ENCODE measurements around the gene EIF5A. TPM values are rescaled to one million over a fixed set of nuclear protein-coding genes. Genes with fewer than 3 reads are reported as not detected.

The EIF5A gene
- total RNA-seq, 3 donors from 2014 or later (not counting 1 experiment from before 2014, with no cell fraction given), result 483 to 608 (median 492) TPM

GRCh38 chr17:7355573-7355972, 48.1 kb downstream of the EIF5A start:
- Histone ChIP-seq H3K4me1 (ENCODE audit: control insufficient read depth, insufficient read depth, low read length) (peaks cover 45% of the 10 kb centered on the region), H3K27me3 (ENCODE audit: control insufficient read depth, insufficient read depth, low read length) (no peaks in the 10 kb centered on the region), H3K36me3 (ENCODE audit: control insufficient read depth, insufficient read depth, low read length) (no peaks in the 10 kb centered on the region), H3K4me3 (ENCODE audit: low read length) (no peak overlapping the region), H3K27ac (ENCODE audit: low read length) (no peak overlapping the region), H3K9me3 (ENCODE audit: control insufficient read depth, insufficient read depth, low read length) (no peaks in the 10 kb centered on the region)
- Mint-ChIP-seq H3K27me3 (ENCODE audit: low read depth in 2 of 2) (no peaks in the 10 kb centered on the region), H3K4me1 (peaks cover 9 to 33% of the 10 kb centered on the region in 2 donors), H3K27ac (peak overlapping the region in 1 of 2 donors; percentile 52), H3K36me3 (no peaks in the 10 kb centered on the region), H3K4me3 (no peak overlapping the region), H3K9me3 (no peaks in the 10 kb centered on the region)
- 89% methylated on average over 8 of the region's 8 CpGs for WGBS (ENCODE audit: insufficient coverage)
- DNase-seq (no peak), ATAC-seq (no peak)
- intact Hi-C loops (cut with micrococcal nuclease), result loop anchor here (10.0 kb wide), 1 partner anchor 329 kb away; the partner anchor contains the start of genes TP53 and WRAP53
- TF ChIP-seq, protein P1, sequence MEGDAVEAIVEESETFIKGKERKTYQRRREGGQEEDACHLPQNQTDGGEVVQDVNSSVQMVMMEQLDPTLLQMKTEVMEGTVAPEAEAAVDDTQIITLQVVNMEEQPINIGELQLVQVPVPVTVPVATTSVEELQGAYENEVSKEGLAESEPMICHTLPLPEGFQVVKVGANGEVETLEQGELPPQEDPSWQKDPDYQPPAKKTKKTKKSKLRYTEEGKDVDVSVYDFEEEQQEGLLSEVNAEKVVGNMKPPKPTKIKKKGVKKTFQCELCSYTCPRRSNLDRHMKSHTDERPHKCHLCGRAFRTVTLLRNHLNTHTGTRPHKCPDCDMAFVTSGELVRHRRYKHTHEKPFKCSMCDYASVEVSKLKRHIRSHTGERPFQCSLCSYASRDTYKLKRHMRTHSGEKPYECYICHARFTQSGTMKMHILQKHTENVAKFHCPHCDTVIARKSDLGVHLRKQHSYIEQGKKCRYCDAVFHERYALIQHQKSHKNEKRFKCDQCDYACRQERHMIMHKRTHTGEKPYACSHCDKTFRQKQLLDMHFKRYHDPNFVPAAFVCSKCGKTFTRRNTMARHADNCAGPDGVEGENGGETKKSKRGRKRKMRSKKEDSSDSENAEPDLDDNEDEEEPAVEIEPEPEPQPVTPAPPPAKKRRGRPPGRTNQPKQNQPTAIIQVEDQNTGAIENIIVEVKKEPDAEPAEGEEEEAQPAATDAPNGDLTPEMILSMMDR (IDR thresholded peaks at IDR 0.05), result no peak

DNA sequence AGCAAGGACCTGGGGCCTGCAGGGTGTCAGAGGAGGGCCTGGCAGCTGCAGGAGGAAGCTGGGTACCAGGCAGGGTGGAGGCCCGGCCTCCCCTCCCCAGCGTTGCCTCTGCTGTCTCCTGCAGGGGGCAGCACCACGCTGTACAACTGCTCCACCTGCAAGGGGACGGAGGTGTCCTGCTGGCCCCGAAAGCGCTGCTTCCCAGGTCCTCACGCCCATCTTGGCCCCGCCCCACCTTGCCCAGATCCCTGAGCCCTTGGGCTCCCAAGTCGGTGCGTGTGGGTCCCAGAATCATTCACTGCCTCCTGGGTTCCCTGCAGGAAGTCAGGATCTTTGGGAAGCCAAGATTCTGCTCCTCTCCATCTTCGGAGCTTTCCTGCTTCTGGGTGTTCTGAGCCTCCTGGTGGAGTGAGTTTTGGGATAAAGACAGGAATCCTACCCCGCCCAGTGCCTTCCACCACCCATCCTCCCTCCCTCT, 48.7 kb downstream of the EIF5A start:
- no peak overlapping the region for H3K27ac ChIP-seq (ENCODE audit: low read length)

GRCh38 chr17:7356756-7357155, 49.3 kb downstream of the EIF5A start:
- H3K4me1 Mint-ChIP-seq, result peaks cover 9 to 33% of the 10 kb centered on the region in 2 donors
- H3K36me3 Mint-ChIP-seq, result no peaks in the 10 kb centered on the region
- DNase-seq, result no peak
- no peaks in the 10 kb centered on the region for H3K9me3 ChIP-seq (ENCODE audit: control insufficient read depth, insufficient read depth, low read length)
- ATAC-seq, result no peak
- H3K27me3 Mint-ChIP-seq (ENCODE audit: low read depth in 2 of 2), result peaks cover 0 to 1% of the 10 kb centered on the region in 2 donors
- peaks cover 37% of the 10 kb centered on the region for H3K4me1 ChIP-seq (ENCODE audit: control insufficient read depth, insufficient read depth, low read length)
- H3K27me3 ChIP-seq (ENCODE audit: control insufficient read depth, insufficient read depth, low read length), result no peaks in the 10 kb centered on the region
- no peaks in the 10 kb centered on the region for H3K36me3 ChIP-seq (ENCODE audit: control insufficient read depth, insufficient read depth, low read length)
- H3K4me3 ChIP-seq (ENCODE audit: low read length), result no peak overlapping the region
- no peak overlapping the region for H3K4me3 Mint-ChIP-seq
- WGBS (ENCODE audit: insufficient coverage), result 87% methylated on average over 8 of the region's 8 CpGs
- no peak overlapping the region for H3K27ac ChIP-seq (ENCODE audit: low read length)
- intact Hi-C loops (cut with micrococcal nuclease), result loop anchor here (1.0 to 10.0 kb wide), 2 partner anchors 205 to 328 kb away; partner anchors contain the start of genes SENP3, TP53 and WRAP53
- no peaks in the 10 kb centered on the region for H3K9me3 Mint-ChIP-seq
- TF ChIP-seq, protein P1 (IDR thresholded peaks at IDR 0.05), result no peak
- H3K27ac Mint-ChIP-seq, result no peak overlapping the region

More for the DNA sequence above, 48.7 kb downstream of the EIF5A start:
- intact Hi-C loops (cut with micrococcal nuclease), result loop anchor here (1.0 to 10.0 kb wide), 2 partner anchors 205 to 329 kb away; partner anchors contain the start of genes SENP3, TP53 and WRAP53
- Histone ChIP-seq H3K9me3 (ENCODE audit: control insufficient read depth, insufficient read depth, low read length) (no peaks in the 10 kb centered on the region), H3K4me1 (ENCODE audit: control insufficient read depth, insufficient read depth, low read length) (peaks cover 41% of the 10 kb centered on the region), H3K36me3 (ENCODE audit: control insufficient read depth, insufficient read depth, low read length) (no peaks in the 10 kb centered on the region), H3K4me3 (ENCODE audit: low read length) (no peak overlapping the region), H3K27me3 (ENCODE audit: control insufficient read depth, insufficient read depth, low read length) (no peaks in the 10 kb centered on the region)
- no peak overlapping the region for H3K4me3 Mint-ChIP-seq
- no peaks in the 10 kb centered on the region for H3K36me3 Mint-ChIP-seq
- H3K27ac Mint-ChIP-seq, result peak overlapping the region in 1 of 2 donors; percentile 52
- no peaks in the 10 kb centered on the region for H3K9me3 Mint-ChIP-seq
- no peaks in the 10 kb centered on the region for H3K27me3 Mint-ChIP-seq (ENCODE audit: low read depth in 2 of 2)
- ATAC-seq, result peak; percentile 46 to 80 (median 54)
- peaks cover 9 to 33% of the 10 kb centered on the region in 2 donors for H3K4me1 Mint-ChIP-seq
- TF ChIP-seq, protein P1 (IDR thresholded peaks at IDR 0.05), result peak; percentile 91
- WGBS (ENCODE audit: insufficient coverage), result under 1% methylated on average over 10 of the region's 12 CpGs
- DNase-seq, result peak; percentile 76 to 91
